Body of pancreas (tissue), 4 donors: Measurements from ENCODE around the gene PCGF5.

Source experiments
- POLR2A ChIP-seq, 3 donors: fragments of 450-650 bp; IDR thresholded peaks; one replicate each; pipeline ENCODE4 v1.6.1; 2016; ENCODE audit warnings: antibody characterized with exemption in 3 of 3, mild to moderate bottlenecking in 2 of 3
- TF ChIP-seq, protein P1 (sequence below), 7 experiments: fragments of 450-650 bp in 4 of 7; fragments of 200-600 bp in 3 of 7; sonication (generic) in 3 of 7; IDR thresholded peaks; one replicate each; pipeline ENCODE4 v1.5.1; 2016 to 2019; ENCODE audit warnings: antibody characterized with exemption in 7 of 7

- TF ChIP-seq, protein P1, sequence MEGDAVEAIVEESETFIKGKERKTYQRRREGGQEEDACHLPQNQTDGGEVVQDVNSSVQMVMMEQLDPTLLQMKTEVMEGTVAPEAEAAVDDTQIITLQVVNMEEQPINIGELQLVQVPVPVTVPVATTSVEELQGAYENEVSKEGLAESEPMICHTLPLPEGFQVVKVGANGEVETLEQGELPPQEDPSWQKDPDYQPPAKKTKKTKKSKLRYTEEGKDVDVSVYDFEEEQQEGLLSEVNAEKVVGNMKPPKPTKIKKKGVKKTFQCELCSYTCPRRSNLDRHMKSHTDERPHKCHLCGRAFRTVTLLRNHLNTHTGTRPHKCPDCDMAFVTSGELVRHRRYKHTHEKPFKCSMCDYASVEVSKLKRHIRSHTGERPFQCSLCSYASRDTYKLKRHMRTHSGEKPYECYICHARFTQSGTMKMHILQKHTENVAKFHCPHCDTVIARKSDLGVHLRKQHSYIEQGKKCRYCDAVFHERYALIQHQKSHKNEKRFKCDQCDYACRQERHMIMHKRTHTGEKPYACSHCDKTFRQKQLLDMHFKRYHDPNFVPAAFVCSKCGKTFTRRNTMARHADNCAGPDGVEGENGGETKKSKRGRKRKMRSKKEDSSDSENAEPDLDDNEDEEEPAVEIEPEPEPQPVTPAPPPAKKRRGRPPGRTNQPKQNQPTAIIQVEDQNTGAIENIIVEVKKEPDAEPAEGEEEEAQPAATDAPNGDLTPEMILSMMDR (IDR thresholded peaks at IDR 0.05): no peak
- no peak for TF ChIP-seq POLR2A (IDR thresholded peaks at IDR 0.05)
Observed at GRCh38 chr10:91287912-91288311, 67.4 kb downstream of the PCGF5 start.
